ENCODE data around the gene EIF4G3. TPM values are rescaled to one million over a fixed set of nuclear protein-coding genes. Genes with fewer than 3 reads are reported as not detected.

Gene EIF4G3
- total RNA-seq, 4 donors from 2014 or later, result 24.4 to 57.0 (median 27.9) TPM

- WGBS, 2 donors, result 82 to 86% methylated on average over 3 of the region's 3 CpGs
- no peak for TF ChIP-seq CTCF (IDR thresholded peaks at IDR 0.05)
- no peak for TF ChIP-seq POLR2A (IDR thresholded peaks at IDR 0.05)
- no peak for DNase-seq (ENCODE audit: low spot score in 2 of 2)
- no peak overlapping the region for H3K4me3 ChIP-seq (ENCODE audit: low read depth, poor library complexity, severe bottlenecking)
- intact Hi-C loops (cut with DNase I; ENCODE audit: low total_unique reads), result no loop called here
These were observed 16.4 kb downstream of the EIF4G3 start for GRCh38 chr1:21160263-21160796.

GRCh38 chr1:21157868-21158267 is 18.8 kb downstream of the EIF4G3 start:
- intact Hi-C loops (cut with DNase I; ENCODE audit: low total_unique reads), result no loop called here
- TF ChIP-seq POLR2A (IDR thresholded peaks at IDR 0.05) (no peak), CTCF (IDR thresholded peaks at IDR 0.05) (no peak)
- DNase-seq (ENCODE audit: low spot score in 2 of 2), result no peak
- 62 to 65% methylated on average over 3 of the region's 3 CpGs for WGBS, 2 donors
- no peak overlapping the region for H3K4me3 ChIP-seq (ENCODE audit: low read depth, poor library complexity, severe bottlenecking)

GRCh38 chr1:21157054-21157453 is 19.6 kb downstream of the EIF4G3 start:
- no peak overlapping the region for H3K4me3 ChIP-seq (ENCODE audit: low read depth, poor library complexity, severe bottlenecking)
- TF ChIP-seq POLR2A (IDR thresholded peaks at IDR 0.05), result no peak
- TF ChIP-seq CTCF (IDR thresholded peaks at IDR 0.05), result no peak
- WGBS, 2 donors, result 77 to 87% methylated on average over 3 of the region's 3 CpGs
- DNase-seq (ENCODE audit: low spot score in 2 of 2), result no peak
- intact Hi-C loops (cut with DNase I; ENCODE audit: low total_unique reads), result no loop called here

- intact Hi-C loops (cut with DNase I; ENCODE audit: low total_unique reads), result no loop called here
- no peak for TF ChIP-seq POLR2A (IDR thresholded peaks at IDR 0.05)
- TF ChIP-seq CTCF (IDR thresholded peaks at IDR 0.05), result no peak
- no peak overlapping the region for H3K4me3 ChIP-seq (ENCODE audit: low read depth, poor library complexity, severe bottlenecking)
- WGBS, 2 donors, result 91 to 92% methylated on average over 6 of the region's 6 CpGs
- DNase-seq (ENCODE audit: low spot score in 2 of 2), result no peak
These were observed 20.7 kb downstream of the EIF4G3 start for GRCh38 chr1:21156019-21156418.

- no peak for TF ChIP-seq POLR2A (IDR thresholded peaks at IDR 0.05)
- TF ChIP-seq CTCF (IDR thresholded peaks at IDR 0.05), result no peak
- no peak for DNase-seq (ENCODE audit: low spot score in 2 of 2)
- no peak overlapping the region for H3K4me3 ChIP-seq (ENCODE audit: low read depth, poor library complexity, severe bottlenecking)
- 85 to 94% methylated on average over 3 of the region's 3 CpGs for WGBS, 2 donors
- intact Hi-C loops (cut with DNase I; ENCODE audit: low total_unique reads), result no loop called here
These were observed 22.0 kb downstream of the EIF4G3 start for GRCh38 chr1:21154717-21155116.

GRCh38 chr1:21153388-21153787 is 23.3 kb downstream of the EIF4G3 start:
- WGBS, 2 donors, result 88 to 90% methylated on average over 6 of the region's 6 CpGs
- no peak for TF ChIP-seq CTCF (IDR thresholded peaks at IDR 0.05)
- no peak for TF ChIP-seq POLR2A (IDR thresholded peaks at IDR 0.05)
- DNase-seq (ENCODE audit: low spot score in 2 of 2), result no peak
- intact Hi-C loops (cut with DNase I; ENCODE audit: low total_unique reads), result no loop called here
- no peak overlapping the region for H3K4me3 ChIP-seq (ENCODE audit: low read depth, poor library complexity, severe bottlenecking)

Measured in lower leg skin (tissue), 4 donors.